HepG2 (cell line): ENCODE results near the gene NBL1. TPM values are rescaled to one million over a fixed set of nuclear protein-coding genes. Genes with fewer than 3 reads are reported as not detected.

Source experiments
- ATAC-seq: fragments of 200-7000 bp; cut with Tn5 transposase; 3 replicates; pipeline ENCODE4 v1.9.1; 2020; ENCODE audit warnings: mild to moderate bottlenecking, moderate library complexity
- BruUV-seq: library from RNA; stranded (reverse); fragments of 400-500 nt; replicated peaks from 2 replicates; lab custom pipeline; 2021; lab: Mats Ljungman, UMichigan
- CTCF ChIA-PET: fragments of 300-600 bp; formaldehyde crosslinking; extraction: SDS; loops from one replicate; lab custom pipeline; 2021; ENCODE audit warnings: low total read pairs, inconsistent platforms, low intra/inter-chr PET ratio; lab: Yijun Ruan, JAX
- POLR2A ChIA-PET: fragments of 350-600 bp; sonication (Branson Sonifier 250); formaldehyde crosslinking; loops from one replicate; lab custom pipeline; 2020; ENCODE audit warnings: antibody characterized with exemption, inconsistent platforms; lab: Yijun Ruan, JAX
- DNase-seq: peaks from one replicate; pipeline ENCODE4 v3.0.0-alpha.2; 2015; ENCODE audit warnings: low spot score
- FAIRE-seq: peaks from 3 replicates; lab custom pipeline; 2011; peaks lifted over from hg19 to GRCh38; lab: Jason Lieb, UNC
- H2AFZ ChIP-seq: one replicate; pipeline ENCODE4 v1.6.1; 2011; ENCODE audit warnings: low read length, inconsistent platforms
- H3K27ac ChIP-seq: fragments of 300-600 bp; 3 replicates; pipeline ENCODE4 v1.8.0; 2011; ENCODE audit warnings: mixed run types, mild to moderate bottlenecking, mixed read lengths, low read length, inconsistent platforms; ENCODE audit not compliant: insufficient read depth; ENCODE audit errors: extremely low read length
- H3K27me3 ChIP-seq, 2 experiments: fragments of 200-600 bp in 1 of 2; 2 replicates in 1 of 2; 3 replicates in 1 of 2; pipeline versions ENCODE4 v1.6.0 to v1.8.0; 2011; ENCODE audit warnings: low read length in 2 of 2, mild to moderate bottlenecking in 2 of 2, moderate library complexity in 2 of 2, inconsistent platforms in 1 of 2; ENCODE audit not compliant: insufficient read depth in 2 of 2, control insufficient read depth in 1 of 2
- H3K36me3 ChIP-seq, 2 experiments: fragments of 200-600 bp in 1 of 2; replicated peaks in 1 of 2; 2 replicates in 1 of 2; 3 replicates in 1 of 2; pipeline versions ENCODE4 v1.5.1 to v1.8.0; 2011; ENCODE audit warnings: low read length in 2 of 2, inconsistent platforms in 1 of 2; ENCODE audit not compliant: insufficient read depth in 2 of 2, control insufficient read depth in 1 of 2
- H3K4me1 ChIP-seq: 2 replicates; pipeline ENCODE4 v1.5.1; 2012; ENCODE audit warnings: low read length, inconsistent platforms; ENCODE audit not compliant: insufficient read depth
- H3K4me2 ChIP-seq: 2 replicates; pipeline ENCODE4 v1.6.0; 2011; ENCODE audit warnings: low read depth, low read length, inconsistent platforms
- H3K4me3 ChIP-seq, 3 experiments: fragments of 200-600 bp in 1 of 3; sonication (generic), shearing (Covaris generic) in 1 of 3; replicated peaks in 1 of 3; 2 replicates each; pipeline ENCODE4 v1.5.1; 2011 to 2016; ENCODE audit warnings: low read length in 3 of 3, inconsistent platforms in 2 of 3, low read depth in 2 of 3, mild to moderate bottlenecking in 2 of 3, control low read depth in 1 of 3, mixed read lengths in 1 of 3; ENCODE audit not compliant: insufficient read depth in 1 of 3
- H3K79me2 ChIP-seq: one replicate; pipeline ENCODE4 v1.6.1; 2011; ENCODE audit warnings: low read length, inconsistent platforms; ENCODE audit not compliant: insufficient read depth
- H3K9ac ChIP-seq: 2 replicates; pipeline ENCODE4 v1.6.0; 2011; ENCODE audit warnings: mild to moderate bottlenecking, low read depth, low read length, inconsistent platforms; ENCODE audit not compliant: insufficient read depth
- H3K9me3 ChIP-seq: 2 replicates; pipeline ENCODE4 v1.5.1; 2012; ENCODE audit warnings: mild to moderate bottlenecking, low read length
- H4K20me1 ChIP-seq: 2 replicates; pipeline ENCODE4 v1.6.0; 2011; ENCODE audit warnings: inconsistent platforms, mild to moderate bottlenecking, low read length, moderate library complexity; ENCODE audit not compliant: insufficient read depth
- FLYWCH1 ChIP-seq: sonication (generic); formaldehyde crosslinking; IDR thresholded peaks from 2 replicates; pipeline ENCODE4 v1.8.1; 2023; ENCODE audit warnings: mild to moderate bottlenecking, missing genetic modification reagents
- FOXA3 ChIP-seq: IDR thresholded peaks from 2 replicates; pipeline ENCODE4 v1.6.1; 2016; ENCODE audit warnings: missing genetic modification reagents, missing compliant biosample characterization
- FOXJ3 ChIP-seq: sonication (generic); formaldehyde crosslinking; IDR thresholded peaks from 2 replicates; pipeline ENCODE4 v1.4.0; 2020; ENCODE audit warnings: missing genetic modification reagents, mild to moderate bottlenecking, borderline replicate concordance
- GATA4 ChIP-seq: sonication (generic); IDR thresholded peaks from 2 replicates; pipeline ENCODE4 v1.6.1; 2016; ENCODE audit warnings: antibody characterized with exemption, low read depth, borderline replicate concordance
- GLI4 ChIP-seq: sonication (generic); formaldehyde crosslinking; IDR thresholded peaks from 2 replicates; pipeline ENCODE4 v1.5.1; 2020; ENCODE audit warnings: missing genetic modification reagents, mild to moderate bottlenecking, moderate library complexity, borderline replicate concordance
- GMEB2 ChIP-seq: IDR thresholded peaks from 2 replicates; pipeline ENCODE4 v1.6.1; 2016; ENCODE audit warnings: missing biosample characterization, missing genetic modification reagents, low read depth
- HMG20B ChIP-seq: conservative IDR thresholded peaks from 2 replicates; pipeline ENCODE4 v1.6.1; 2016; ENCODE audit warnings: missing genetic modification reagents, missing compliant biosample characterization
- HNF4G ChIP-seq, 2 experiments: sonication (generic) in 1 of 2; formaldehyde crosslinking in 1 of 2; IDR thresholded peaks; 2 replicates each; pipeline versions ENCODE4 v1.4.0 to v1.6.1; 2011 to 2020; ENCODE audit warnings: borderline replicate concordance in 2 of 2, low read depth in 2 of 2, mild to moderate bottlenecking in 2 of 2, low read length in 1 of 2, missing genetic modification reagents in 1 of 2, moderate library complexity in 1 of 2
- JUN ChIP-seq: sonication (generic); formaldehyde crosslinking; IDR thresholded peaks from 2 replicates; pipeline ENCODE4 v1.4.0; 2020; ENCODE audit warnings: mild to moderate bottlenecking, missing genetic modification reagents
- MAFF ChIP-seq: IDR thresholded peaks from 2 replicates; pipeline ENCODE4 v1.6.1; 2011; ENCODE audit warnings: low read depth, low read length, improper control_type of control experiment
- NFE2 ChIP-seq: sonication (generic); formaldehyde crosslinking; IDR thresholded peaks from 2 replicates; pipeline ENCODE4 v1.4.0; 2020; ENCODE audit warnings: missing genetic modification reagents
- PATZ1 ChIP-seq: sonication (generic); formaldehyde crosslinking; IDR thresholded peaks from 2 replicates; pipeline ENCODE4 v1.4.0; 2020; ENCODE audit warnings: missing genetic modification reagents
- YEATS4 ChIP-seq: sonication (generic); formaldehyde crosslinking; IDR thresholded peaks from 2 replicates; pipeline ENCODE4 v1.4.0; 2020; ENCODE audit warnings: missing genetic modification reagents, borderline replicate concordance
- ZSCAN12 ChIP-seq: sonication (generic); formaldehyde crosslinking; IDR thresholded peaks from 2 replicates; pipeline ENCODE4 v1.9.0; 2021; ENCODE audit warnings: mild to moderate bottlenecking, missing genetic modification reagents
- WGBS: methylation state at CpG from one replicate; pipeline ENCODE4 v1.1.6; 2017; ENCODE audit warnings: low lambda C conversion rate; 5-methylcytosine and 5-hydroxymethylcytosine counted together
- in situ Hi-C: cut with HindIII; loops from 2 replicates; pipeline ENCODE4 v1.10.0; 2017; ENCODE audit warnings: low pct_unique_long_range_greater_than_20kb; ENCODE audit not compliant: extremely low pct_ligation_motif_present
- intact Hi-C: fragments of 100-400 bp; cut with micrococcal nuclease; formaldehyde crosslinking; loops from one replicate; pipeline ENCODE4 v1.10.0; 2022; ENCODE audit not compliant: unreplicated experiment
- polyA plus RNA-seq, 8 experiments: library from polyadenylated mRNA; depleted of rRNA in 3 of 8; stranded (reverse) in 7 of 8; unstranded in 1 of 8; fragments of >200 nt; fragmentation: Illumina TruSeq in 4 of 8; extraction: Trizol in 4 of 8; gene quantifications; 2 replicates each; pipeline versions ENCODE4 v1.2.1 to v1.2.3, GENCODE V29; 2011 to 2016; ENCODE audit warnings: low read depth in 4 of 8, missing spikeins in 1 of 8, mixed read lengths in 1 of 8; ENCODE audit not compliant: insufficient read depth in 1 of 8
- total RNA-seq, 5 experiments: library from RNA; depleted of rRNA; stranded (reverse); fragments of >200 nt; fragmentation: Illumina TruSeq; extraction: Trizol; gene quantifications; 2 replicates each; pipeline ENCODE4 v1.2.3, GENCODE V29; 2016; ENCODE audit warnings: low read depth in 1 of 5

Gene NBL1
- total and polyA plus RNA-seq, 2 of the 13 experiments (the other 11 are each of a cell fraction or from before 2014, with no cell fraction given), result 2.7 to 13.8 TPM

GRCh38 chr1:19617376-19617775 lies 26.7 kb upstream of the NBL1 start:
- no peak overlapping the region for H3K27ac ChIP-seq
- 99% methylated on average over 3 of the region's 3 CpGs for WGBS
- in situ Hi-C loops, result no loop called here
- POLR2A ChIA-PET, result no interaction called here
- peaks cover 16% of the 10 kb centered on the region for H3K79me2 ChIP-seq
- H3K36me3 ChIP-seq, result peaks cover 0 to 1% of the 10 kb centered on the region in 2 experiments; a peak in 2 of 5 replicates
- H3K4me1 ChIP-seq, result peaks cover 65% of the 10 kb centered on the region
- DNase-seq (no peak), ATAC-seq (no peak), FAIRE-seq (no peak)
- H3K4me3 ChIP-seq, result no peak overlapping the region
- H3K9ac ChIP-seq, result no peak overlapping the region
- no peaks in the 10 kb centered on the region for H3K9me3 ChIP-seq
- no peak overlapping the region for H3K4me2 ChIP-seq
- no peak overlapping the region for H2AFZ ChIP-seq
- intact Hi-C loops, result no loop called here
- CTCF ChIA-PET, result no interaction called here
- no peaks in the 10 kb centered on the region for H3K27me3 ChIP-seq
- BruUV-seq, result no TSS peak
- no peaks in the 10 kb centered on the region; the same call in 1 of the 2 replicates for H4K20me1 ChIP-seq
- TF ChIP-seq FLYWCH1, result no peak

GRCh38 chr1:19618428-19618827 lies 25.7 kb upstream of the NBL1 start:
- ChIA-PET CTCF (no interaction called here), POLR2A (no interaction called here)
- ATAC-seq (no peak), DNase-seq (no peak), FAIRE-seq (no peak)
- peaks cover 71% of the 10 kb centered on the region for H3K4me1 ChIP-seq
- no peak overlapping the region for H3K9ac ChIP-seq
- no TSS peak for BruUV-seq
- no peak overlapping the region for H3K27ac ChIP-seq
- in situ Hi-C loops (no loop called here), intact Hi-C loops (no loop called here)
- H4K20me1 ChIP-seq, result no peaks in the 10 kb centered on the region; the same call in 1 of the 2 replicates
- no peak overlapping the region for H2AFZ ChIP-seq
- peaks cover 0 to 1% of the 10 kb centered on the region in 2 experiments; a peak in 2 of 5 replicates for H3K36me3 ChIP-seq
- no peak overlapping the region for H3K4me2 ChIP-seq
- no peaks in the 10 kb centered on the region for H3K9me3 ChIP-seq
- peaks cover 16% of the 10 kb centered on the region for H3K79me2 ChIP-seq
- no peak overlapping the region for H3K4me3 ChIP-seq
- H3K27me3 ChIP-seq, result no peaks in the 10 kb centered on the region
- 92% methylated on average over 3 of the region's 3 CpGs for WGBS
- no peak for TF ChIP-seq GMEB2 (CRISPR knock-in tag)
- no peak for TF ChIP-seq GLI4 (CRISPR knock-in tag)
- no peak for TF ChIP-seq GATA4
- TF ChIP-seq HMG20B (CRISPR knock-in tag), result no peak
- TF ChIP-seq MAFF, result no peak
- no peak for TF ChIP-seq JUN (CRISPR knock-in tag)
- no peak for TF ChIP-seq NFE2 (CRISPR knock-in tag)
- no peak for TF ChIP-seq PATZ1 (CRISPR knock-in tag)
- TF ChIP-seq ZSCAN12 (CRISPR knock-in tag), result no peak
- no peak for TF ChIP-seq FOXJ3 (CRISPR knock-in tag)
- TF ChIP-seq HNF4G (IDR thresholded peaks at IDR 0.05; ENCODE audit: borderline replicate concordance, low read depth, low read length), result no peak
- TF ChIP-seq HNF4G (CRISPR knock-in tag; IDR thresholded peaks at IDR 0.05; ENCODE audit: borderline replicate concordance, low read depth), result no peak
- TF ChIP-seq FOXA3 (CRISPR knock-in tag), result no peak
- no peak for TF ChIP-seq YEATS4
